ENCODE data around the gene UCK2. TPM values are rescaled to one million over a fixed set of nuclear protein-coding genes. Genes with fewer than 3 reads are reported as not detected.
A peak's percentile ranks its signal among the peaks of the same experiment; 100 is the strongest.

Gene UCK2
- total RNA-seq, 1 donor from 2014 or later: 44.2 TPM

DNA sequence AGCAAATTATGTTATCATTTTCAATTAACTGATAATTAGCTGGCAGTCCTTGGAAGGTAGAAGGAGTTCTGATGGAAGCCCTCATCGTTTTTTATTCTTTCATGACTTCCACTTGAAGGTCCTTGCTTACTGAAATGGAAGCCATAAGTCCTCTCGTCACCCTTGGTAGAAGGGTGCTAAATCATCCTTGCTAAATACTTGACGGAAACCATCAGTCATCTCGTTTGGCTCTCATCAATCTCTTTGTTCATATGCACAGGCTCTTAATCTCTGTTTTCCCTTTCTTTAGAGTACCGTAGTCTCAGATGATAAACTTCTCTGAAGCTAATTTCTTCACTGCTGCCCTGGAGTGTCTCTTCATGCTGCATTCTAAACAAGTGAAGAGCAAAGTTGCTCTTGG is 34.5 kb downstream of the UCK2 start:
- Mint-ChIP-seq H3K9me3 (ENCODE audit: low read depth) (no peaks in the 10 kb centered on the region), H3K36me3 (ENCODE audit: low read depth) (no peaks in the 10 kb centered on the region), H3K27ac (ENCODE audit: unreplicated experiment) (peak overlapping the region; percentile 14), H3K4me3 (ENCODE audit: unreplicated experiment) (no peak overlapping the region), H3K4me1 (ENCODE audit: low read depth) (peaks cover 52% of the 10 kb centered on the region), H3K27me3 (ENCODE audit: low read depth) (no peaks in the 10 kb centered on the region)
- TF ChIP-seq, protein P1, sequence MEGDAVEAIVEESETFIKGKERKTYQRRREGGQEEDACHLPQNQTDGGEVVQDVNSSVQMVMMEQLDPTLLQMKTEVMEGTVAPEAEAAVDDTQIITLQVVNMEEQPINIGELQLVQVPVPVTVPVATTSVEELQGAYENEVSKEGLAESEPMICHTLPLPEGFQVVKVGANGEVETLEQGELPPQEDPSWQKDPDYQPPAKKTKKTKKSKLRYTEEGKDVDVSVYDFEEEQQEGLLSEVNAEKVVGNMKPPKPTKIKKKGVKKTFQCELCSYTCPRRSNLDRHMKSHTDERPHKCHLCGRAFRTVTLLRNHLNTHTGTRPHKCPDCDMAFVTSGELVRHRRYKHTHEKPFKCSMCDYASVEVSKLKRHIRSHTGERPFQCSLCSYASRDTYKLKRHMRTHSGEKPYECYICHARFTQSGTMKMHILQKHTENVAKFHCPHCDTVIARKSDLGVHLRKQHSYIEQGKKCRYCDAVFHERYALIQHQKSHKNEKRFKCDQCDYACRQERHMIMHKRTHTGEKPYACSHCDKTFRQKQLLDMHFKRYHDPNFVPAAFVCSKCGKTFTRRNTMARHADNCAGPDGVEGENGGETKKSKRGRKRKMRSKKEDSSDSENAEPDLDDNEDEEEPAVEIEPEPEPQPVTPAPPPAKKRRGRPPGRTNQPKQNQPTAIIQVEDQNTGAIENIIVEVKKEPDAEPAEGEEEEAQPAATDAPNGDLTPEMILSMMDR (IDR thresholded peaks at IDR 0.05): no peak
- DNase-seq (ENCODE audit: low spot score): no peak

DNA sequence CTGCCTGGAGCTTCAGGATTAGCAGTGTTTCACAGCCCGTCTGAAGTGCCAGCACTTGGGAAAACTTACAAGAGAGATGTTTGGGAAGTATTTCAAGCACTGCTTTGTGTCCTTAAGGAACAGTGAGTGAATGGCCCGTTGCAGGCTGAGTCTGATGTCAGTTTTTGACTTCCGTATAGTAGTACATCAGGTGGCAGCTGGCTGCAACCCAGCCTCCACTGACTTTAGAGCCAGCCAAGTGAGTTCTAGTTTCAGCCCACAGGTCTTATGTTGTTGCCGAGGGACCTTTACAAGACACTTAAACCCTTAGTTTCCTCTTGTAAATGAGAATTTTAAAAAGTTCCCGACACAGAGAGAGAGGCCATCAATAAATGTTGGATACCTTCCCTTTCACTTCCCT is 35.0 kb downstream of the UCK2 start:
- Mint-ChIP-seq H3K27me3 (ENCODE audit: low read depth) (no peaks in the 10 kb centered on the region), H3K9me3 (ENCODE audit: low read depth) (no peaks in the 10 kb centered on the region), H3K36me3 (ENCODE audit: low read depth) (no peaks in the 10 kb centered on the region), H3K27ac (ENCODE audit: unreplicated experiment) (peak overlapping the region; percentile 10), H3K4me3 (ENCODE audit: unreplicated experiment) (no peak overlapping the region), H3K4me1 (ENCODE audit: low read depth) (peaks cover 46% of the 10 kb centered on the region)
- DNase-seq (ENCODE audit: low spot score): no peak
- TF ChIP-seq, protein P1 (IDR thresholded peaks at IDR 0.05): no peak

DNA sequence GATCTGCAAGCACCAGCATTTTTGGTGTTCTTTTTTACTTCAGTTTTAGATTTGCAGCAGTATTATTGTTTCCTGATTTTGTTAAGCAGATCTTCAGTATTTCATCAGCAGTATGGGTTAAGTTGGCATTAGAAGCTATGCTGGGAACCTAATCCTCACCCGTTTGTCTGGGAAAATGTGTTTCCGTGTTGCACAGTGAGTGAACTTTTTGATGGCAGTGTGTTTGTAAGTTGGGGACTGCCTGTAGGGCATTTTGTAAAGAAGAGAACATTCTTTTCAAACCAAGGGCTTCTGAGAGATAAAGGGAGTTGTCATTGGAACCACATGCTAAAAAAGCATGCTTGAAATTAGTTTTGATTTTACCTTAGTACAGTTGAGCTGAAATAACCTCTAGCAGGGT is 35.9 kb downstream of the UCK2 start:
- no peaks in the 10 kb centered on the region for H3K36me3 Mint-ChIP-seq (ENCODE audit: low read depth)
- DNase-seq (ENCODE audit: low spot score): no peak
- peaks cover 37% of the 10 kb centered on the region for H3K4me1 Mint-ChIP-seq (ENCODE audit: low read depth)
- H3K4me3 Mint-ChIP-seq (ENCODE audit: unreplicated experiment): no peak overlapping the region
- TF ChIP-seq, protein P1 (IDR thresholded peaks at IDR 0.05): no peak
- no peaks in the 10 kb centered on the region for H3K9me3 Mint-ChIP-seq (ENCODE audit: low read depth)
- no peaks in the 10 kb centered on the region for H3K27me3 Mint-ChIP-seq (ENCODE audit: low read depth)
- H3K27ac Mint-ChIP-seq (ENCODE audit: unreplicated experiment): peak overlapping the region; percentile 50

DNA sequence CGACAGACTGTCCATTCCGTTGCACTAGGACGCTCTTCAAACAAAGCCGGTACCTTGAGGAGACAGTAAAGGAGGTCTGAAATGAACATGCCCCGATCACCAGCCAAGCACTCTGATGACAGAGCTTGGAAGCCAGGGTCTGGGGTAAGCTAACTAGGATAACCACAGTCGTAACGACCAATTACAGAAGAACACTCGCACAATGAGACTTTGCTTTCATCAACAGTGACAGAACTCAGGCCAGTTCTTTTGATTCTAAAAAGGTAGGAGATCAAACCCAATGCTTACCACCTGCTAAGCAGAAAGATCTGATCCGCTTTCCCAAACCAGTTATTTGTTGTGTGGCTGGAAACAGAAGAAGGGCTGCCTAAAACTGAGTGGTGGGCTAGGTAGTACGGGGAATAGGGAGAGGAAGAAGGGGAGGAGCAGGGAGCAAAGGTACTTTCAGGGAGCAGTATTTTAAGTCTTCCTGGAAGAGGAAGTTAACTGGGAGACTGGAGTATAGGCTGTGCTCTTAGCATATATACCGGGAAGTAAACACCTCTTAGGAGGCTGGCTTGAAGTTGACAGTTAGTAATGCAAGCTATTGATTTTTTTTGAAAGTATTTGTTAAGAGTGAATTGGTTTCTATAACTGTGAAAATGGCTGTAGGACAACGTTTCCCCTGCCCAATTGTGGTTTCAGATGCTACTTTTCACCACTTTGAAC is 38.4 kb downstream of the UCK2 start:
- H3K27me3 Mint-ChIP-seq (ENCODE audit: low read depth): no peaks in the 10 kb centered on the region
- DNase-seq (ENCODE audit: low spot score): no peak
- H3K27ac Mint-ChIP-seq (ENCODE audit: unreplicated experiment): no peak overlapping the region
- H3K36me3 Mint-ChIP-seq (ENCODE audit: low read depth): no peaks in the 10 kb centered on the region
- no peak overlapping the region for H3K4me3 Mint-ChIP-seq (ENCODE audit: unreplicated experiment)
- H3K9me3 Mint-ChIP-seq (ENCODE audit: low read depth): no peaks in the 10 kb centered on the region
- peaks cover 32% of the 10 kb centered on the region for H3K4me1 Mint-ChIP-seq (ENCODE audit: low read depth)
- TF ChIP-seq, protein P1 (IDR thresholded peaks at IDR 0.05): no peak

DNA sequence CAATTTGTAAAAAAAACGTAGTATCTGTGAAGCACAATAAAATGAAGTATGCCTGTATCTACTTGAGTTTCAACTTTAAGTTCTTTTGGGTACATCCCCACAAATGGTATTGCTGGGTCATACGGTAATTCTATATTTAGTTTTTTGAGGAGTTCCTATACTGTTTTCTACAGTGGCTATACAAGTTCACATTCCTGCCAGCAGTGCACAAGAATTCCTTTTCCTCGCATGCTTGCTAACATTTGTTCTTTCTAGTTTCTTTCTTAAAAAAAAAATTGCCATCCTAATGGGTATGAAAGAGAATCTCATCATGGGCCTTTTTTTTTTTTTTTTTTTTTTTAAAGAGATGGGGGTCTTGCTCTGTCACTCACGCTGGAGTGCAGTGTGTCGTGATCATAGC is 41.9 kb downstream of the UCK2 start:
- no peaks in the 10 kb centered on the region for H3K36me3 Mint-ChIP-seq (ENCODE audit: low read depth)
- peak overlapping the region; percentile 65 for H3K27ac Mint-ChIP-seq (ENCODE audit: unreplicated experiment)
- peaks cover 23% of the 10 kb centered on the region for H3K4me1 Mint-ChIP-seq (ENCODE audit: low read depth)
- DNase-seq (ENCODE audit: low spot score): no peak
- peaks cover 5% of the 10 kb centered on the region for H3K9me3 Mint-ChIP-seq (ENCODE audit: low read depth)
- peak overlapping the region; percentile 33 for H3K4me3 Mint-ChIP-seq (ENCODE audit: unreplicated experiment)
- no peaks in the 10 kb centered on the region for H3K27me3 Mint-ChIP-seq (ENCODE audit: low read depth)
- TF ChIP-seq, protein P1 (IDR thresholded peaks at IDR 0.05): peak; percentile 81

Data from chondrocyte (in vitro differentiated cells).